ENCODE measurements around the gene ADGRA1.

ADGRA1 gene

DNA sequence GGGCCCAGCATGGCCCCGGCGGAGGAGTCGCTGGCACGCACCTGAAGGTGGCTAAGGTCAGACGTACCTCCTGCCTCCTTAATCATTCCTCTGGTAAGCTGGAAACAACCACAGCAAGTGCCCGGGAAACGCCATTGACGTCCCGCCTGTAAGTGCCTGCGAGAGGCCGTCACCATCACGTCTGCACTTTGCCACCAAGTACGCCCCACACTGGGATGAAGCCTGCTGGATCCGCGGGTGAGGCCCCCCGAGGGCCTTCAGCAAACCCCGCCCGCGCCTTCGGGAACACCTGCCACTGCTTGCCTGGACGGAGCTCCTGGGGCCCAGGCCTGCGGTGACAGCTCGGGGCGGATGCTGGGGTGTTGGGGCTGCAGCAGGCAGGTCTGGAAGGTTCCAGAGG lies 12.5 kb downstream of the ADGRA1 start:
- H3K4me3 ChIP-seq (ENCODE audit: low read depth, low read length): no peak overlapping the region
- no peak for DNase-seq (ENCODE audit: low read depth, low spot score)
- ChIA-PET CTCF (no interaction called here), POLR2A (no interaction called here)
- TF ChIP-seq, protein P1, sequence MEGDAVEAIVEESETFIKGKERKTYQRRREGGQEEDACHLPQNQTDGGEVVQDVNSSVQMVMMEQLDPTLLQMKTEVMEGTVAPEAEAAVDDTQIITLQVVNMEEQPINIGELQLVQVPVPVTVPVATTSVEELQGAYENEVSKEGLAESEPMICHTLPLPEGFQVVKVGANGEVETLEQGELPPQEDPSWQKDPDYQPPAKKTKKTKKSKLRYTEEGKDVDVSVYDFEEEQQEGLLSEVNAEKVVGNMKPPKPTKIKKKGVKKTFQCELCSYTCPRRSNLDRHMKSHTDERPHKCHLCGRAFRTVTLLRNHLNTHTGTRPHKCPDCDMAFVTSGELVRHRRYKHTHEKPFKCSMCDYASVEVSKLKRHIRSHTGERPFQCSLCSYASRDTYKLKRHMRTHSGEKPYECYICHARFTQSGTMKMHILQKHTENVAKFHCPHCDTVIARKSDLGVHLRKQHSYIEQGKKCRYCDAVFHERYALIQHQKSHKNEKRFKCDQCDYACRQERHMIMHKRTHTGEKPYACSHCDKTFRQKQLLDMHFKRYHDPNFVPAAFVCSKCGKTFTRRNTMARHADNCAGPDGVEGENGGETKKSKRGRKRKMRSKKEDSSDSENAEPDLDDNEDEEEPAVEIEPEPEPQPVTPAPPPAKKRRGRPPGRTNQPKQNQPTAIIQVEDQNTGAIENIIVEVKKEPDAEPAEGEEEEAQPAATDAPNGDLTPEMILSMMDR (IDR thresholded peaks at IDR 0.05; ENCODE audit: insufficient read depth, low read length, missing control alignments): no peak

DNA sequence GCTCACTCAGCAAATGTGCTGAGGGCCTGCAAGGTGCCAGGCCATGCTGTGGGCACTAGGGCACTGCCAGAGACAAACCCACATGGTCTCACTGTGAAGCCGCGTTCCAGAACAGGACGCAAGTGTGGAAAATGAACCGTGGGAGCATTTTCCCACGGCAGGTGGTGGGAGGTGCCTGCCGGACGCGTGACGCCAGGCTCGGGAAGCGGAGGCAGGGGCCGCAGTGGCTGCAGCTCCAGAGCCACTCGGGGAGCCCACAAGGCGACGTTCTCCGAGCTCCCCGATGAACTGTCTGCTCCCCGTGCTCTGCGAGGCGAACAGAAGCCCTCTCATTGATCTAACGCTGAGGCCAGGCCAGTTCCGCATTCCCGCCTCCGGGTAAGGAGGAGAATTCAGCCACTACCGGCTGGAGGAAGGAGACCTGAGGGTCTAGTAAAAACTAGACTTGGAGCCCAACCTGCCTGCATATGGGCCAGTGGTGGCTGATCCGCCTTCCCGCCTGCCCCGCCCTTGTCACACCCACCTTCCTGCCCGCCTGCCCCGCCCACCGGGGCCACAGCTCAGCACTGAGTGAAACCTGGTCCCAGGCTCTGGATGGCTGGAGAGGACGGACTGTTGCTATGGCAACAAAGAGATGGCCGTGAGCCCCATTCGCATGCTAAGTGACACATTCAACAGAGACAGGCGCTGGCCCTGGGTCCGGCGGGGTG lies 13.1 kb downstream of the ADGRA1 start:
- CTCF ChIA-PET: no interaction called here
- POLR2A ChIA-PET: no interaction called here
- TF ChIP-seq, protein P1 (IDR thresholded peaks at IDR 0.05; ENCODE audit: insufficient read depth, low read length, missing control alignments): no peak
- no peak for DNase-seq (ENCODE audit: low read depth, low spot score)
- no peak overlapping the region for H3K4me3 ChIP-seq (ENCODE audit: low read depth, low read length)

DNA sequence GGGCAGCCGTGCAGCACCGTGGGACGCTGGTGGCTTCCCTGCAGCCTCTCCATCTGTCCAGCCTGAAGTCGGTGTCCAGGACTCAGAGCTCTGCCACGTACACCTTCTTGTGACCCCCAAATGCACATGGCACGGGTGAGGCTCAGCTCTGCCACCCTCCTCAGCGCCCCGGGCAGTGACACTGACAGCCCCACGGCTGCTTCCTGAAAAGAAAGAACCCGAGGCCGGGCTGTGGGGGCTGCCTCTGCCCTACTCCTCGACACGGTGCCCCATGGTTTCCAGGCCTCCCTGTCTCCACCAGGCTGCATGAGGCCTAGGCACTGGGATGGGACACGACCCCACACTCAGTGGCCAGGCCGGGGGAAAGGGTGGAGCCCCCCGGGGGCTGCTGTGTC lies 13.7 kb downstream of the ADGRA1 start:
- POLR2A ChIA-PET: no interaction called here
- CTCF ChIA-PET: no interaction called here
- TF ChIP-seq, protein P1 (IDR thresholded peaks at IDR 0.05; ENCODE audit: insufficient read depth, low read length, missing control alignments): no peak
- no peak overlapping the region for H3K4me3 ChIP-seq (ENCODE audit: low read depth, low read length)
- no peak for DNase-seq (ENCODE audit: low read depth, low spot score)

DNA sequence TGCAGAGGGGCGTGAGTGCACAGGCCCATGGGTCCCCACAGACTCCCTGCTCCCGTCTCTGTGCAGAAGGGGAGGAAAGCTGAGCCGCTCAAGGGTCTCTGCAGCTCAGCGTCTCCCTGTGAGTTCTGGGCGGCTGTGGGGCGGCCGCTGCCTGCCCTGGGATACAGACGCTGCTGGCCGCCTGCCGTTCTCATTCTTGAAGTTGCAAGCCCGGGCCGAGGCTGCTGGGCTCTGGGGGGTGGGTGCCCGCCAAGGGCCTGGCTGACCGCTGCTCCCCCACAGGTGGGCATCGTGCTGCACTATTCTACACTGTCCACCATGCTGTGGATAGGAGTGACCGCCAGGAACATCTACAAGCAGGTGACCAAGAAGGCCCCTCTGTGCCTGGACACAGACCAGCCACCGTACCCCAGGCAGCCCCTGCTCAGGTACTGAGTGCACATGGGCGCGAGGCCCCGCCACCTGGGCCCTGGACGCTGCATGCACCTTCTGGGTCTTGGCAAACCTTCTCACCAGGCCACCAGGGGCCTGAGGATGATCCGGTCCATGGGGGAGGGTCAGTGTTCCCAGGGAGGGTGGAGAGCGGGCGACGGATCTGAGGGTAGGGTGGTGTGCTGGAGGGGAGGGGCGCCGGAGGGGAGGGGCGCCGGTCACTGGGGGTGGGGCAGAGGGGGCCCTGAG lies 14.8 kb downstream of the ADGRA1 start:
- TF ChIP-seq, protein P1 (IDR thresholded peaks at IDR 0.05; ENCODE audit: insufficient read depth, low read length, missing control alignments): no peak
- ChIA-PET CTCF (no interaction called here), POLR2A (no interaction called here)
- DNase-seq (ENCODE audit: low read depth, low spot score): no peak
- H3K4me3 ChIP-seq (ENCODE audit: low read depth, low read length): no peak overlapping the region

DNA sequence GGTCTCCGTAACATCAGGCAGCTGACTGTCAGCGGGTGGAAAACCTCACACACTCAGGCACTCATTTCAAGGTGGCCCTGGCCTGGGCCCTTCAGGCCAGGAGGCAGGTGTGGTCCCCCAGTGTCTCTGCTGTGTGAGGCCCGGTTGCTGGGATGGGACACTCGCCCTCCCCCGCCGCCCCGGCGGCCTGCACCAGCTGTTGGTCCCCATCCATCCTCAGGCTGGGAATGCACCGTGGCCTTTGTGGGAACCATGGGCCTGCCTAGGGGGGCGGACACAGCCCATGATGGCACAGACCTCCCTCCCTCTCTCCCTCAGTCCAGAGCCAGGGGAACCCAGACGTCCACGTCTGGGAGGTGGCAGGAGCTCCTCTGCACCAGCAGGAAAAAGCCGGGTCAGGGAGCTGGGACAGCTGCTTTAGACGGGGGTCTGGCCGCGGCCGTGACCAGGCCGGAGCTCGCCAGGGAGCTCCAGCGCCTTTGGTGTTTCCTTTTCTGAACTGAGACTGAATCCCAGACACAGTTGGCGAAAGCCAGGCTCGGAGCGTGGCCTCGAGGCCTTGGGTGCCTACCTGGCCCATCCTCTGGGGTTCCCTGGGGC lies 15.7 kb downstream of the ADGRA1 start:
- no peak for DNase-seq (ENCODE audit: low read depth, low spot score)
- TF ChIP-seq, protein P1 (IDR thresholded peaks at IDR 0.05; ENCODE audit: insufficient read depth, low read length, missing control alignments): no peak
- CTCF ChIA-PET: no interaction called here
- POLR2A ChIA-PET: no interaction called here
- H3K4me3 ChIP-seq (ENCODE audit: low read depth, low read length): no peak overlapping the region

Measured in AG04449 (cell line).